T-helper 17 cell (primary cell): ENCODE measurements around the gene C2orf68. TPM values are rescaled to one million over a fixed set of nuclear protein-coding genes. Genes with fewer than 3 reads are reported as not detected.

Source experiments
- total RNA-seq, 4 donors: library from RNA in 2 of 4; stranded (reverse) in 2 of 4; gene quantifications; one replicate each; pipeline ENCODE4 v1.2.3 and lab custom pipeline; 2022 to 2026

C2orf68 gene
- total RNA-seq, 2 donors from 2014 or later, result 31.2 to 37.3 TPM

Other genes with a start within 250 kb of the C2orf68 start
- 10 to 100 TPM; 51.6 to 90.3 TPM for gene CAPG, start 201.7 kb downstream of the C2orf68 start, total RNA-seq
- under 1 TPM; 0.26 to 0.40 TPM for gene SH2D6, start 193.4 kb downstream of the C2orf68 start, total RNA-seq
- gene MAT2A, start 72.9 kb downstream of the C2orf68 start, total RNA-seq, result 100 to 1,000 TPM in 1 of 2 donors, 10 to 100 TPM in 1; 98.6 to 110 TPM
- 10 to 100 TPM; 15.6 to 17.8 TPM for gene GGCX, start 50.6 kb downstream of the C2orf68 start, total RNA-seq
- gene VAMP8, start 34.5 kb downstream of the C2orf68 start, total RNA-seq, result 100 to 1,000 TPM in 1 of 2 donors, 10 to 100 TPM in 1; 82.3 to 104 TPM
- gene VAMP5, start 27.6 kb downstream of the C2orf68 start, total RNA-seq, result 10 to 100 TPM; 38.2 to 39.5 TPM
- gene RNF181, start 16.3 kb downstream of the C2orf68 start, total RNA-seq, result 10 to 100 TPM; 42.8 to 43.3 TPM
- 1 to 10 TPM; 6.4 to 7.7 TPM for gene TMEM150A, start 9.4 kb downstream of the C2orf68 start, total RNA-seq
- gene USP39, start 4.1 kb upstream of the C2orf68 start, total RNA-seq, result 10 to 100 TPM; 46.4 to 54.8 TPM
- not detected for gene SFTPB, start 56.1 kb upstream of the C2orf68 start, total RNA-seq
- 10 to 100 TPM in 1 of 2 donors, 1 to 10 TPM in 1; 9.9 to 14.8 TPM for gene GNLY, start 82.3 kb upstream of the C2orf68 start, total RNA-seq
- gene ATOH8, start 141.9 kb upstream of the C2orf68 start, total RNA-seq, result not detected